SK-N-SH (cell line): ENCODE results near the gene NIN.

Experiments used
- ELF1 ChIP-seq: IDR thresholded peaks from 2 replicates; pipeline ENCODE4 v1.4.0; 2012
- EZH2phosphoT487 ChIP-seq: fragments of 200-600 bp; sonication (generic); IDR thresholded peaks from 2 replicates; pipeline ENCODE4 v1.6.1; 2017; ENCODE audit warnings: low read depth, mixed run types, mild to moderate bottlenecking, antibody characterized with exemption, moderate library complexity, borderline replicate concordance
- POLR2AphosphoS5 ChIP-seq: IDR thresholded peaks from 2 replicates; pipeline ENCODE4 v1.6.1; 2012; ENCODE audit warnings: low read depth, low read length
- RAD21 ChIP-seq: IDR thresholded peaks from 2 replicates; pipeline ENCODE4 v1.6.1; 2012; ENCODE audit warnings: mild to moderate bottlenecking, low read length
- TAF1 ChIP-seq: IDR thresholded peaks from 2 replicates; pipeline ENCODE4 v1.6.1; 2012; ENCODE audit warnings: low read depth, mild to moderate bottlenecking, low read length, moderate library complexity, borderline replicate concordance
- TF ChIP-seq, protein P1 (sequence below): fragments of 200-600 bp; sonication (generic); IDR thresholded peaks from 2 replicates; pipeline ENCODE4 v1.6.1; 2017; ENCODE audit warnings: antibody characterized with exemption, mild to moderate bottlenecking, moderate library complexity

DNA sequence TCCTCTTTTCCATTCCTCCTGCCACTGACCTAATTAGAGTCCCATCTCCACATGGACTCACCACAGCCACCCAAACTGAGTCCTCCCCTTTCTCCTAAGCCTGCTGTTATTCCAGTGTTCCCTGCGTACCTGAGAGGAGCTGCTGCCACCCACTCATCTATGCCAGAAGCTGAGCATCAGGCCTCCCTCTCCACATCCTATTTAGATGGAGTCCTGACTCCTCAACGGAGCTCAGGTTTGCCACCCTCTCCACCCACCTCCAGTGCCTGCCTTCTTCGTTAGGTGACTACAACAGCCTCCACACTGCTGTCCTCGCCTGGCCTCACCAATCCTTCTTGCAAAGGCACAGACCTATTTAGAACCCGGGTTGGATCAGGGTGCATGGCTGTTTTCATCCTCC is 25.7 kb upstream of the NIN start:
- TF ChIP-seq TAF1 (no peak), EZH2phosphoT487 (no peak), POLR2AphosphoS5 (no peak), ELF1 (no peak), RAD21 (no peak)
- TF ChIP-seq, protein P1, sequence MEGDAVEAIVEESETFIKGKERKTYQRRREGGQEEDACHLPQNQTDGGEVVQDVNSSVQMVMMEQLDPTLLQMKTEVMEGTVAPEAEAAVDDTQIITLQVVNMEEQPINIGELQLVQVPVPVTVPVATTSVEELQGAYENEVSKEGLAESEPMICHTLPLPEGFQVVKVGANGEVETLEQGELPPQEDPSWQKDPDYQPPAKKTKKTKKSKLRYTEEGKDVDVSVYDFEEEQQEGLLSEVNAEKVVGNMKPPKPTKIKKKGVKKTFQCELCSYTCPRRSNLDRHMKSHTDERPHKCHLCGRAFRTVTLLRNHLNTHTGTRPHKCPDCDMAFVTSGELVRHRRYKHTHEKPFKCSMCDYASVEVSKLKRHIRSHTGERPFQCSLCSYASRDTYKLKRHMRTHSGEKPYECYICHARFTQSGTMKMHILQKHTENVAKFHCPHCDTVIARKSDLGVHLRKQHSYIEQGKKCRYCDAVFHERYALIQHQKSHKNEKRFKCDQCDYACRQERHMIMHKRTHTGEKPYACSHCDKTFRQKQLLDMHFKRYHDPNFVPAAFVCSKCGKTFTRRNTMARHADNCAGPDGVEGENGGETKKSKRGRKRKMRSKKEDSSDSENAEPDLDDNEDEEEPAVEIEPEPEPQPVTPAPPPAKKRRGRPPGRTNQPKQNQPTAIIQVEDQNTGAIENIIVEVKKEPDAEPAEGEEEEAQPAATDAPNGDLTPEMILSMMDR: no peak
